NB4 (cell line): ENCODE data around the gene TMEM221.

ENCODE experiments used
- MYC ChIP-seq: IDR thresholded peaks from 2 replicates; pipeline ENCODE4 v1.6.1; 2011; ENCODE audit warnings: low read depth, low read length
- POLR2A ChIP-seq: IDR thresholded peaks from 2 replicates; pipeline ENCODE4 v1.6.1; 2011; ENCODE audit warnings: mild to moderate bottlenecking; ENCODE audit not compliant: insufficient read length; ENCODE audit errors: extremely low read depth
- TF ChIP-seq, protein P1 (sequence below): IDR thresholded peaks from one replicate; pipeline ENCODE4 v1.5.1; 2012; ENCODE audit warnings: low read depth, low read length
- TF ChIP-seq, protein P2 (sequence below): IDR thresholded peaks from 2 replicates; pipeline ENCODE4 v1.6.1; 2011; ENCODE audit warnings: low read depth, low read length

DNA sequence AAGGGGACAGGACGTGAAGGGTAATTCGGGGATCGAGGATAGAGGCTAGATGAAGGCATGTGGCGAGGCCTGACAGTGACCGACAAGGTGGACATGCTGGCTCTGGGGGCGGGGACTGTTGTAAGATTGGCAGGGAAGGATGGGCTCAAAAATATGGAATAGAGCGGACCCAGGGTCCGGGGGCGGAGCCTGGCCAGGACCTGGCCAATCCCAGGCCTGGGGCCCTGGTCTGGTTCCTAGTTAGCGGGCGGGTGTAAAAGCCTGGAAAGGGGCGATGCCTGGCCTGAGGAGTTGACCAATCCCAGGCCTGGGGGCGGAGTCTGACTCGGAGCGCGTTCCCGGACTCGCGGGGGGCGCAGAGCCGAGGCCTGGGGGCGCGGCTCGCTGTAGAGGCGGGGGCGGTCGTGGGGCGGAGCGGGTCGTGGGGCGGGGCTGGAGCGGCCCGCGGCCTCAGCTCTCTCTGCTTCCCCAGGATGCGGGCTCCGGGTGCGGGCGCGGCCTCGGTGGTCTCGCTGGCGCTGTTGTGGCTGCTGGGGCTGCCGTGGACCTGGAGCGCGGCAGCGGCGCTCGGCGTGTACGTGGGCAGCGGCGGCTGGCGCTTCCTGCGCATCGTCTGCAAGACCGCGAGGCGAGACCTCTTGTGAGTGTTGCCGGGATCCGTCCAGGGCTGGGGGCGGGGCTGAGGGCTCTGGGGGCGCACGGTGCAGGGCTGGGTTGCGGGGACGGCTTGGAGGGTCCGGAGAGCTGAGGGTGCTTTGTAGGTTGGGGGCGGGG lies 21.8 kb upstream of the TMEM221 start, which contains the start of gene SLC27A1:
- TF ChIP-seq, protein P1, sequence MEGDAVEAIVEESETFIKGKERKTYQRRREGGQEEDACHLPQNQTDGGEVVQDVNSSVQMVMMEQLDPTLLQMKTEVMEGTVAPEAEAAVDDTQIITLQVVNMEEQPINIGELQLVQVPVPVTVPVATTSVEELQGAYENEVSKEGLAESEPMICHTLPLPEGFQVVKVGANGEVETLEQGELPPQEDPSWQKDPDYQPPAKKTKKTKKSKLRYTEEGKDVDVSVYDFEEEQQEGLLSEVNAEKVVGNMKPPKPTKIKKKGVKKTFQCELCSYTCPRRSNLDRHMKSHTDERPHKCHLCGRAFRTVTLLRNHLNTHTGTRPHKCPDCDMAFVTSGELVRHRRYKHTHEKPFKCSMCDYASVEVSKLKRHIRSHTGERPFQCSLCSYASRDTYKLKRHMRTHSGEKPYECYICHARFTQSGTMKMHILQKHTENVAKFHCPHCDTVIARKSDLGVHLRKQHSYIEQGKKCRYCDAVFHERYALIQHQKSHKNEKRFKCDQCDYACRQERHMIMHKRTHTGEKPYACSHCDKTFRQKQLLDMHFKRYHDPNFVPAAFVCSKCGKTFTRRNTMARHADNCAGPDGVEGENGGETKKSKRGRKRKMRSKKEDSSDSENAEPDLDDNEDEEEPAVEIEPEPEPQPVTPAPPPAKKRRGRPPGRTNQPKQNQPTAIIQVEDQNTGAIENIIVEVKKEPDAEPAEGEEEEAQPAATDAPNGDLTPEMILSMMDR = no peak
- no peak for TF ChIP-seq POLR2A
- TF ChIP-seq MYC = no peak
- TF ChIP-seq, protein P2, sequence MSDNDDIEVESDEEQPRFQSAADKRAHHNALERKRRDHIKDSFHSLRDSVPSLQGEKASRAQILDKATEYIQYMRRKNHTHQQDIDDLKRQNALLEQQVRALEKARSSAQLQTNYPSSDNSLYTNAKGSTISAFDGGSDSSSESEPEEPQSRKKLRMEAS = no peak
